Superior temporal gyrus (tissue), 1 donor: ENCODE results near the gene DICER1.

ENCODE experiments used
- DNase-seq: peaks from one replicate; pipeline ENCODE4 v3.0.0-alpha.2; 2016; ENCODE audit errors: extremely low spot score

Gene DICER1

DNA sequence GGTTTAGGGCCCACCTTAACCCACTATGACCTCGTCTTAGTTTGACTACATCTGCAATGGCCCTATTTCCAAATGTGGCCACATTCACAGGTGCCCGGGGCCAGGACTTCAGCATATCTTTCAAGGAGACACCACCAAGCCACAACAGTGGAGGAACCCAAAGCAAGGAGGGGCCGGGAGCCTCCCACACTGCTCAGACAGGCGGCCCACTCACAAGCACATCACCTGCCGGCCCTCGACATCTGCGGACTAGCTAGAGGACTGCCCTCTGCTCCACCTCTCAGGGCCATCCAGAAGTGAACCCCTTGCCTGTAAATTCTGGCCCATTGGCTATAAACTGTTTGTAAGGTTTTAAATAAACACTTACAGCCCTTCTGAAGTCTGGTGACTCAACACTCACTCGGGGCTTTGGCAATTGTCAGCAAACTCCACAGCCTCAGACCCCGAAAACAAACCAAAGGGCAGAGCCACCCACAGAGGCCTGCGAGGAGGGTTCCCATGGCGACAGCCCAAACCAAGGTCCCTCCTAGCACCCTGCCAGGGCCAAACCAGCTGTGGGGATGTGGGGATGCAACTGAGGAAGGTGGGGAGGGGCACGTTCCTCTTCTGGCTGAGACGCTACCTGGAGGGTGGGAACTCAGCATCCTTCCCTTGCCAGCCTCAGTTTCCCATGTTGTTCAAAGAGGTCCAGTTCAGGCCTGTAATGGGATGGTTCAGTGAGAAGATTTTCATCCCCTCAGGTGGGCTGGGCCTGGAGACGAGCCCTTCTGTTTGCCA is 95.8 kb downstream of the DICER1 start:
- no peak for DNase-seq

DNA sequence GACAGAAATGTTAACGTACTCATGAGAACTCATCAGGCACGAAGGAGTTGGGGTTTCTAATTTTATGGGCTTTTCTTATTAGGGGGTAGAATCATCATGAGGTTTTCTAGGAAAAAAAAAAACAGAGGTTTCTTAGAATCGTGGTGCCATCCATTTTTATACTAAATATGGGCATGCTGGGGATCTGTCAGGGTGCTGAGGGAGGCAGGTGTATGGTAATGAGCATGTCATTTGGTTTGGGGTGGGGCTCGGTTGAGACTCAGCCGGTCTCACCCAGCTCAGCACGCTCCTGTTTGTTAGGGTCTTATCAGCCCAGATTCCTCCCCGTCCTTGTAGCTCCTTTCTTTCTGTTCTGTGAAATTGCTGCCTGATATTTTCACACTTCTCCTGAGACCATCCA is 98.2 kb downstream of the DICER1 start:
- no peak for DNase-seq

DNA sequence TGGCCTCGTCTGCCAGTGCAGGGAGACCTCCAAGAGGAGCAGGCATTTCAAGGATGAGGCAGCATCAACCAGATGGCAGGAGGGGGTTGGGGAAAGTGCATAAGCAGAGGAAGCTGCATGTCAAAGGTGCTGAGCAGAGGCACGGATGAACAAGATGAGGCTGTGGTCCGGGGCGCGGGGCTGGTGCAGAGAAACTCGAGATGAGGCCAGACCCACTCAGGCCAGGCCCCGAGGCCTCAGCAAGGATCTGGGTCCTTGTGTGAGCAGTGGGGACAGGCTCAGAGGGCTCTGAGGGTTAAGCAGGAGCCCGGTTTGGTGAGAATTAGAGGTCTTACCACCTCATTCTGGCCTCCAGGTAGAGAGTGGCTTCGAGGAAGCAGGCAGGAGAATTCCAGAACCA is 98.8 kb downstream of the DICER1 start:
- no peak for DNase-seq

DNA sequence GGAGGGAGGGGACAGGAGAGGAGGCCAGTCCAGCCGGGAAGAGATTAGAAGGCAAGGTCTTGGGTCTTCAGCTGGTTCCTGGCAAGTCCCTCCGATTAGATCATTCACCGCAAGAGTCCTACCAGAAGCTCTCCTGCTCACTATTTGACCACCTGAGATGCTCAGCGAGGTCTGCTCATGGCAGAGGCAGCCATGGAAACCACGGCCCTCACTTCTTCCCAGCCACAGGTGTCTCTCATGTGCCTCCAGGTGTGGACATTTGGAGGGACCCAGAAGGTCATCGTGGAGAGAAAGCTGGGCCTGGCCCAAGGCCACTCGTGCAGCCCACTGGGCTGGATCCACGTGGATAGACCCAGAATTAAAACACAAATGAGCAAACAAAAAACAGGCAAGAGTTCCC is 99.5 kb downstream of the DICER1 start:
- DNase-seq, result no peak

DNA sequence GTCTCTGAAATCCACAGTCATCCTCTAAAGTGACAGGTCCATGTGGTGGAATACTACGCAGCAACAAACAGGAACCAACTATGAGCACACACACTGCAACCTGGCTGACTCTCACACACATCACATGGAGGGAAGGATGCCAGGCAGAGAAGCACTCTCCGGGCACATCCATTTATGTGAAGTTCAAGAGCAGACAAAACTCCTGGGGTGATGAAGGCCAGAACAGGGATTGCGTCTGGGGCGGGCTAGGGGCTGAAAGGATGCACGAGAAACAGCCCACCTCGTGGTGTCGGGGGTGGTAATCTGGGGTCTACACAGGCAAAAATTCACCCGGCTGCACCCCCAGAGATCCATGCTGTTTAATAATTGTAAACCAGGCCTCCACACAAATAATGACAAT is 100.2 kb downstream of the DICER1 start:
- no peak for DNase-seq

DNA sequence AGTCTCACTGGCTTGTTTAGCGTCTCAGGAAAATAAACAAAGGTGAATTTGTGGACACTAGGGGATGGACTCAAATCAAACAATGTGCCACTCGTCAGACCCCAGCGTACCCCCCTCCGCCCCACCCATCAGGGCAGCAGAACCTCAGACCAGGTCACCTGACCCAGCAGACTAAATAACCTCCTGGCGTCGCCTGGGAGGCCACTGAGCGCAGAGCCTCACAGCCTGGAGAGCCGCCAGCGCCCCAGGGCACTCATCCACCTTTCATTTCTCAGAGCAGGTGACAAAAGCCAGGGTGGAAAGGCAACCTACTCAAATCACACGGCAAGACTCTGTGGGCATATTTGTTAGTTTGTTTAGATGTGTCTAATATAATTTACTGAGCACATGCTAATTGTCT is 100.9 kb downstream of the DICER1 start:
- DNase-seq, result no peak

DNA sequence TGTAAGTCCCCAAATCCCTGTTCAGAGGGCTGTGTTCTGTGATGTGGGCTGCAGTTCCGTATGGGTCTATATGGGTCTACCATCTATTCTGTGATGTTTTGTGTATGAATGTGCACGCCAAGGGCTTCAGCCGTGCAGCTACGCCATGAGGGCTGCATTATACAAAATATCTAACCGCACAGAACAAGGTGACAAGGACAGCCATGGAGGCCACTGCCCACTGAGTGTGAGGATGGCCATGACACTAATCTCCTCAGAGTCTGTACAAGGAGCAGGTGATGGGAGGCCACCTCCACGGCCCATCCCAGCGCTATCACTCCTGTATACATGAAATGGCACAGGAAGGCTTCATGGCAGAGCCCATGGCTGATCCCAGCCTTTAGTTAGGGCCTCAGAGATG is 102.0 kb downstream of the DICER1 start:
- no peak for DNase-seq

DNA sequence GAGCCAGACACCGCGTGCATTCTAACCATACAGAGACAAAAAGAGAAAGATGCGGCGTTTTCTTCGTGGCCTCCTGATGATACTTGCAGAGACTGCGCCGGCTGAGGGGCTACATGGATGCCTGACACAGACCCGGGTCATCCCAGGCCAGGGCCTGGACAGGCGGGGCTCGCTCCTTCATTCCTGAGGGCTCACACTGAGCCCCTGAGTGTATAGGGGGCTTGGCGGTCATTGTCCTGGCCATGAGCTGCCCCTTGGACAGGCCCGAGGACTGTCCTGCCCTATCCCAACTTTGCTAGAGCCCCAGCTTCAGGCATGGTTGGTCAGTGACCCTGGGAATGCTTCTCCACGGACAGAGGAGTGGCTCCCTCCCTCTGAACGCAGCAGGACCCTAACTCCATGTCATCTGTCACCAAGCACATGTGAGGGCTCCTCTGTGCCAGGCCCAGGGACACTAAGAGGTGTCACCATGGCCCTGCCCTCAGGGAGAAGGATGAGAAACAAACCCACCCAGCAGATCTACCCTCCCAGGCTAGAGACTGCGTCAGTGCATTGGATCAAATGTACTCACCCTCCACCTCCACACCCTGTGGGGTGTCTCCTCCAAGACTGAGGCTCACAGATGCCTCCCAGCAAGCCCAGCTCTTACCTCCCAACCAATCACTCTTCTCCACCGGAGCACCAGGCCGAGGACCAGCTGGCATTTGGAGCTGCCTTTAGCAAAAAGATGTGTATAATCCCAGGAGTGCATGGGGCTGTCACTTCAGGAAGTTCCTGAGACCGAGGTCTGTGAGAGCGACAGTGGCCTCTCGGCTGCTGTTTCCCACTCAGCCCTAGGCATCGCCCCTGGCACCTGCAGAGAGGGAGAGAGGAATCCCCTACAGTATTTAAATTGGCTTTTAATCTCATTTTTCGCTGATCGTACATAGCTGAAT is 102.7 kb downstream of the DICER1 start:
- DNase-seq, result no peak

DNA sequence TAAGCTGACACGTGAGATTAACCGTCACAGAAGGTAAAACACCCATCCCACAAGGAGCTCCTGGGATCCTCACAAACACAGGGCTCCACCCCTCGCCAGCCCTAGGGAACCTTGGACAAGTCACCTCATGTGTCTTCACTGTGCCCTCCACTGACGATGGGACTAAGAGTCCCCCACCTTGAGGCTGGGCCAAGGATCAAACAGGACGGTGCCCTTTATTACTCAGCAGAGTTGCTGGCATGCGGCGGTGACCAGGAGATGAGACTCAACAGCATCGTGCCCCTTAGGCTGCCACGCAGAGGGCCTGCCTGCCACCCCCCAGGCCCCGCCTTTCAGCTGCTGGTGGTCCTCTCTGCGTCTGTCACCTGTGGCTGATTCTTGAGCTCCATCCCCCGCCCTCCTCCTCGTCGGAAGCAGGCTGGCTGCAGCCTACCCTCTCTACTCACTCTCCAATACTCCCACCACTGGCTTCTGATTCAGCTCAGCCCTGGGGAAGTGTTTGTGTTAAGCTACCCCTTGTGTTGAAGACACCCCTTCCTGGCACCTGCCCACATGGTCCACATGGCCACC is 105.2 kb downstream of the DICER1 start:
- no peak for DNase-seq

DNA sequence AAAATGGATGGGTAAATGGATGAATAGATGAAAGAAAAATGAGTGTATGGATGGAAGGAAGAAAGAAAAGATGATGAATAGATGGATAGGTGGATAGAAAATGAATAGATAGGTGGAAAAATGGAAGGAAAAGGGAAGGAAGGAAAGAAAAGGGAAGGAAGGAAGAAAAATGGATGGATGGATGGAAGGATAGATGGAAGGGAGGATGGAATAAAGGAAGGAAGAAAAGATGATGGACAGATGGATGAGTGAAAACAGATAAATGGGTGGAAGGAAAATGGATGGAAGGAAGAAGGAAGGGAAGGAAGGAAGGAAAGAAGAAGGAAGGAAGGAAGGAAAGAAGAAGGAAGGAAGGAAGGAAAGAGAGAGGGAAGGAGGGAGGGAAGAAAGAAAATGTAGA is 107.4 kb downstream of the DICER1 start:
- DNase-seq, result no peak

DNA sequence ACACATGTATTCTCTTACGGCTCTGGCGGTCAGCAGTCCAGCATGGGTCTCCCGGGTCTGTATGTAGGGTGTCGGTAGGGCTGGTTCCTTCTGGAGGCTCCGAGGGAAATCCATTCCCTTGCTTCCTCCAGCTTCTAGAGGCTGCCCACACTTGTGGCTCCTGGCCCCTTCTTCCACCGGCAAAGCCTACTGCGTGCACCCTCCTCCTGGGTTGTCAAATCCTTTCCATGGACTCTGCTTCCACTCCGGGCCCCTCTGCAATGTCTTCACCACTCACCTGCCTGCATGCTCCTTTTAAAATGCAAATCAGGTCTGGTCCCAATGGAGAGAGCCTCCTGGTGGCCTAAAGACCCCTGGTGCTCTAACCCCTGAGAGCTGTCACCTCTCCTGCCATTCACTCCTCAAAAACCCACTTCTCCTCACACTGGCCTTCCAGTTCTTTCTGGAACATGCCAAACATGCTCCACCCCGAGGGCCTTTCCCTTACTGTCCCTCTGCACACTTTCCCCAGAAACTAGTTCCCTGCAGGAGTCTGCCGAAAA is 108.5 kb downstream of the DICER1 start:
- no peak for DNase-seq

DNA sequence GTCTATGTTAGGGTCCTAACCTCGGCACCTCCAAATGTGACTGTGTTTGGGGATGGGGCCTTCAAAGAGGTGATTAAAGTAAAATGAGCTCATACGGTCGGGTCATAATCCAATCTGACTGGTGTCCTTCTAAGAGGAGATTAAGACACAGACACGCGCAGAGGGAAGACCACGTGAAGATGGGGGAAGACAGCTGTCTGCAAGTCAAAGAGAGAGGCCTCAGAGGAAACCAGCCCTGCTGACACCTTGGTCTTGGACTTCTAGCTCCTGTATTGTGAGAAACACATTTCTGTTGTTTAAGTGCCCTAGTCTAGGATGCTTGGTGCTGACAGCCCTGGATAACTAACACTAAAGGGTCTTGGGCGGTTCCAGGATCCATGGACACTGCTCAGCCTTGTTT is 109.6 kb downstream of the DICER1 start:
- DNase-seq, result no peak

DNA sequence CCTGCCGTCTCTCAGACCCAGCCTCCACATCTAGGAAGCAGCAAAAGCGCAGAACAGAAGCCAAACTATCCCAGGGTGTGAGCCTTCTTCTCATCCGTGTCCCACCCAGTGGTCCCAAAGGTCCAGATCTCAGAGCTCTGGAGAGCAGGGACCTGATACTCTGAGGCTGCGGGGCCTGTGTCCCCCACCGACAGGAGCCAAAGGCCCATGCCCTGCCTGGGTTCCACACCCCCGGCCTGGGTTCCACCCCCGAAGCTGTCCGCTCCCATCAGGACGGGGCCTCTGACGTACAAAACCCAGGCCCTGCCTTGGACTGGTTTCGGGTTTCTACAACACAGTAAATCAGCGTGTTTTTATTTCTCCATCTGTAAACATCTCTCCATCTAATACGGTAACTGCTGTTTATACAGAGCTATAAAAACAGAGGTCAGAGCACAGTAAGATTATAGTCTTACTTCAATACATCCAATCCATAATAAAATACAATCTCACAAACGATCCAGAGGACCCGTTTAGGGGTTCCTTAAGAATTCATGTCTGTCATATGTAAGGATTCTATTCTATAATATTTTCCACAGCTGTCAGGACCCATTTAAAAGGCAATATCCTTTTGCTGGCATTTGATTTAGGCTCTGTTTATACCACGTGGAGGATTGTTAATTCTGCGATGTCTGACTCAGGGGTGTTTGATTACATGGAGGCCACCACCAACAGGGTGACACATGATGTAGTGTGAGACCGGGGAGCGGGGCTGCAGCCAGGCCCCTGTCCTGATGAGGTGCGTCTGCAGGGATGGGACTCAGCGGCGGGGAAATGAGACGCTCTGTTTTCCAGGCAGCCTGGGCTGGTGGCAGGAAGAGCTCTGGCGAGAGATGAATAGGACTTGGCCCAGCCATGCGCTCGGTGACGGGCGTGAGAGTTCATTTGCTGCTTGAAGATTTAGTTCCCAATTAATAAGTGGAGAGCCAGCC is 110.3 kb downstream of the DICER1 start:
- DNase-seq, result no peak

DNA sequence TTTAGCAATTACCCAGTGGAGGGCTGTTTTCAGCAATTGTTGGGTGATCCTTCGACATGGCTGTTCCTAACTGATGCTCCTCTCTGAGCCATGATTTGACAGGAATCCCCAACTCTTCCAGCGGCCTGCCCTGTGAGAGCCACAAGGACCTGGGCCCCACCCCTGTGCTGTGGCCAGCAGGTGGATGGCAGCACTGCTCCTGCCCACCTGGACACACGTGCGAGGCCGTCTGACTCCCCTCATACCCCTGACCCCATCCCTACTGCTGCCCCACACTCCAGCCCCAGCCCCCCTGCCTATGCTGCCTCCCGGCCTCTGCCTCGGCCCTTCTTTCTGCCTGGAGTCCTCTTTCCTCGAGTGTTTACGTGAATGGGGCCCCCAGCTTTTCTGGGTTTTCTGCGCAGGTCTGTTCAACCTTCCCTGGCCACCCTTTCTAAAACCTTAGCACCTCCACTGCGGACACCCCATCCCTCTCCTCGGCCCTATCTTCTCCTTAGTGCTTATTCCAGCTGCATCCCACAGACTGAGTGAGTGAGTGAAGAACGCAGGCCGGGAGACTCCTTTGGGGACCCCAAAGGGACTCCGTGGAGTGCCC is 111.4 kb downstream of the DICER1 start:
- DNase-seq, result no peak

DNA sequence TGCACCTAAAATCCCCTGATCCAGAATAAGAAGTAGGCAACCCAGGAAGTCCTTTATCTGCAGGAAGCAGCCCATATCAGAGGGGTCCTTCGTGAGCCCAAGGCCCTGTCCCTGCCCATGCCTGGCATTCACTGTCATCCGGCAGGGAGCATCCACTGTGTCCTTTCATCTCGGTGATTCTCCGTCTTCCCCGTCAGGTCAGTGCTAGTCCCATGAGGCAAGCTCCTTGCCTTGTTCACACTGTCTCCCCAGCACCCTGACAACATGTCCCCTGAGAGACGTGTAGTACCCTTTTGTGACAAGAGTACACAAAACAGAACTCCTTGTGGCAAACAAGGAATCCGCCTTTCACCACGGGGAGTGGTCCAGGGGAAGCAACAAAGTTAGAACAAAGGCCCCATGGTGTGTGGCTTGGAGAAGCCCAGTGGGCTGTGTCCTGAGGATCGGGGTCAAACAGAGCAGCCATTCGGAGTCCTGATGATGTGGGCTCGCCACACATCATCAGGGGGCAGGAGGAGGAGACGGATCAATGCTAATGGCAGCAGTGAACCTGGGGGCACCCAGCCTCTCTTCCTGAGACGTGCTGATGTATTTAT is 112.1 kb downstream of the DICER1 start:
- DNase-seq, result no peak

DNA sequence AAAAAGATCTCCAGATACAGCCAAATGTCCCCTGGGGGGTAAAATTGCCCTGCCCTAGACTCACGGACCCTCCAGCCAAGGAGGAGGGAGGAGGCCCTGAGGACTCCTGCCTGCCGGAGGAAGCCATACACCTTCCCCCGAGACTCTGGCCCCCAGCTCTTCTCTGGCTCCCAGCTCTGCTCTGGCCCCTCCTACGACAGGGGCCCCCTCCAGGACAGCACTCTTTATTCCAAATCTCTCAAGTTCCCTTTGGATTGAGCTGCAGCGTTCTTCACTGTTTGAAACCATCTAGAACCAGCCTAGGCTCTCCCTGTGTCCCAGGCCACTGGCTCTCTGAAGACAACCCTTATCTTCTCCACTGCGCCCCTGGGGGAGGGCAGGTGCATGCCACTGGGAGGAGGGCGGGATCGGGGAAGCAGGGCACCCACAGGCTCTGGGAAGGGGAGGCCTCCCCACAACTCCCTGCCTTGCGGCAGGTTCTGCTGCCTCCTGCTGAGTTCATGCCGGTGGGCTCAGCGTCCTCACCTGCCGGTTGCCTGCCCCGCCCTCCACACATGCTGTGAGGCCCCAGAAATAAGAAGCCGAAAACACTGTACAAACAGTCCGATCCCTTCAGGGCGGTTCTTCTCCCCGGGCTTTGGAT is 112.7 kb downstream of the DICER1 start:
- no peak for DNase-seq

DNA sequence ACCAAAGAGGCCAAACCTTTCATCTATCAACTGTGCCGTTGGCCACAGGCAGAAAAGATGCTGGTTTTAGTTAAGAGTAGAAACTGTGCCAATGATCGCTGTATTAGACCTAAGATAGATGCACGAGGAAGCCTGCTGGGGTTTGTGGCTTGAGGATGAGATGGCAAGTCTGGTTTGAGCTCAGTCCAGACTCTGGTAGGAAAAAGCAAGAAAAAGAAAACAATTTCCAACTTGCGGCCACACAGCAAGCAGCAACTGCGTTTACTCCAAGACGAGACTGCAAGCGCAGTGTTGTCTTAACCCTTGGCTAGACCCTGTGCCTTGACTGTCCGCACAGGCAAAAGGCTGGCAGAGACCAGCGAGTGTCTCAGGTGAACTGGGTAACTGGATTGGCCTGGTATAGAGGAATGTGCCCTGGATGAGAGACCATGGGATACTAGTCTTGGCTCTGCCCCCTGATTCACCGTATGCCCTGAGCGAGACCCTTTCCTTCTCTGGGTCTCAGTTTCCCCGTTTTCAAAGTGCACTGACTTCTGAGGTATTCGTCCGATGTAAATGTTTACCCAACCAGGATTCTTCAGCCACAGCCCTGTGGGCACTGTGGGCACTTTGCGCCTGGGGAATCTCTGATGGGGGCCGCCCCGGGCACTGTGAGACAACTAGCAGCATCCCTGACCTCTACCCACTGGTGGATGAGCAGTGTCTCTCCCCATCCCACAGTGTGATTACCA is 113.4 kb downstream of the DICER1 start:
- DNase-seq, result no peak

DNA sequence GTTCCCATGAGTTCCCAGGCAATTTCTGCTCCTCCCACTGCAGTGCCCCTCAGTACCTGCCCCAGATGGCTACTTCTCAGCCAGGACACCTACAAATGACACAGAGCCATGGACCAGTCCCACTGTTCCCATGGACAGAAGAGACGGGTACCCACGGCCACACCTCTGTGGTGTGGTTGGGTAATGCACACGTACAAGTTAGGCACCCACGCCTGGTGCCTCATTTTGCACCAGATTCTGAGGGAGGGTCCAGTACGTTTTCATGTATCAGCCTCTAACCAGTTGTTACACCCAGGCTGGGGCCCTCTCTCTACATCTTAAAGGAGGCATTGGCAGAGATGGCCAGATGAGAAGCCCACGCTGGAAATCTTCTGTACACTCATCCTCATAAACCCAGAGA is 114.0 kb downstream of the DICER1 start:
- DNase-seq, result no peak

DNA sequence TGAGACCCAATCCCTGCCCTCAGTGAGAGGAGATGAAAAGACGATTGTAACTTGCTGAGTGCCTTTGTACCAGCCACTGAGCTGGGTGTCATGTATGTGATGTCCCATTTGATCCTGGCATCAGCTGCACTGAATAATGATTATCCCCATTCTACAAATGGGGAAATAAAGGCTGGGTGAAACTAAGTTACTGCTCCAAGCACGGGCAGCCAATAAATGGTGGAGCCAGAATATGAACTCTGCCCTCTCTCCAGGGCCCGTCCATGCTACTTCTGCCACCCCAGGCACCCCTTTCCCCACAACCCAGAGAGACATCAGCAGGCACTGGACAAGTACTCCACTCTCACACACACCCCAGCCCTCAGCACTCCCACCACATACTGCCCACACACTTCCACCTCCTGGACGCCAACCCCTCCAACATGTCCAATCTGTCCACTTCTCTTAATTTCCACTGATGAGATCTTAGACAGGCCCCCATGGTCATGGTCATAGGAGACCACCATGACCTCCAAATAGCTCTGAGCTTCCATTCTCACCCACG is 115.8 kb downstream of the DICER1 start:
- DNase-seq, result no peak
